GM10266 (cell line): ENCODE results near the gene LCE1D.

Source experiments
- DNase-seq: peaks from one replicate; pipeline ENCODE4 v3.0.0; 2012; ENCODE audit errors: extremely low spot score
- CTCF ChIP-seq: IDR thresholded peaks from 2 replicates; pipeline ENCODE4 v1.5.1; 2012; ENCODE audit warnings: mild to moderate bottlenecking, low read depth; ENCODE audit not compliant: control insufficient read depth, insufficient read depth; ENCODE audit errors: missing control alignments

LCE1D gene

DNA sequence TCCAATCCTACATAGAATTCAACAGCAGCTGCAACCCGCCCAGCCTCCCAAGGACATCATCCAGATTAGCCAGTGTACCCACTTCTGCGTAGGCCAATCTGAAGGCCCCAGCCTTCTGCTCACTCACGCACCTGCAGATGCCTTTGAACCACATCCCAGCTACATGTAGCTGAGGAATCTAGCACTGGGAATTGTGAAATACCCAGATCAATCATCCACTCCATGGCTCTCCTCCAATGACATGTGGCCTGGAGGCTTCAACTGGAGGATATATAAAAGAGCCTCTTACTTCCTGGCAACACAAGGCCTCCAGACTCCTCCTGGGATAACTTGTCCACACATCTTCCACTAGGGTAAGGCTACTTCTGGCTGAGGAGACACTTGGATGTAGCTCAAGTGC, 46.0 kb downstream of the LCE1D start, which contains the start of gene LCE6A:
TSS of gene LCE6A (plus strand) at position 301 of the 400 bp plus-strand sequence. CDS start 665 bp downstream, outside the sequence.
- TF ChIP-seq CTCF: no peak
- DNase-seq: no peak
